B cell (primary cell): Measurements from ENCODE around the gene PARD6G. TPM values are rescaled to one million over a fixed set of nuclear protein-coding genes. Genes with fewer than 3 reads are reported as not detected.

ENCODE experiments used
- ATAC-seq: fragments of 200-7000 bp; cut with Tn5 transposase; one replicate; pipeline ENCODE4 v1.10.0; 2021; ENCODE audit warnings: low read depth, mild to moderate bottlenecking, moderate number of reproducible peaks, moderate library complexity
- CTCF ChIA-PET: fragments of 350-600 bp; sonication (Branson Sonifier 250); formaldehyde crosslinking; loops from one replicate; lab custom pipeline; 2021; ENCODE audit warnings: antibody characterized with exemption, inconsistent platforms; lab: Charles Lee
- POLR2A ChIA-PET: fragments of 350-600 bp; sonication (Branson Sonifier 250); formaldehyde crosslinking; loops from one replicate; lab custom pipeline; 2021; ENCODE audit warnings: antibody characterized with exemption; lab: Charles Lee
- DNase-seq: peaks from one replicate; pipeline ENCODE4 v3.0.0; 2013
- H2AFZ ChIP-seq: 2 replicates; pipeline ENCODE4 v1.6.1; 2012; ENCODE audit warnings: mild to moderate bottlenecking, low read depth, low read length; ENCODE audit not compliant: insufficient read depth, poor library complexity, severe bottlenecking
- H3K27ac ChIP-seq, 2 donors: 1 replicate in 1 of 2; 2 replicates in 1 of 2; pipeline ENCODE4 v1.5.1; 2012 to 2013; ENCODE audit warnings: low read length in 2 of 2, mild to moderate bottlenecking in 2 of 2, moderate library complexity in 1 of 2
- H3K27me3 ChIP-seq, 4 experiments: fragments of 200-600 bp in 1 of 4; sonication (generic) in 1 of 4; replicated peaks in 1 of 4; 1 replicate in 2 of 4; 2 replicates in 2 of 4; pipeline versions ENCODE4 v1.6.1 to v1.7.0; 2013 to 2016; ENCODE audit warnings: low read length in 3 of 4, mild to moderate bottlenecking in 2 of 4, mixed read lengths in 1 of 4, moderate library complexity in 1 of 4; ENCODE audit not compliant: insufficient read depth in 4 of 4, control insufficient read depth in 3 of 4; ENCODE audit errors: control extremely low read depth in 1 of 4
- H3K36me3 ChIP-seq, 2 experiments: replicated peaks in 1 of 2; 1 replicate in 1 of 2; 2 replicates in 1 of 2; pipeline versions ENCODE4 v1.6.1 to v1.7.1; 2013; ENCODE audit warnings: low read length in 1 of 2; ENCODE audit not compliant: insufficient read depth in 2 of 2, control insufficient read depth in 1 of 2; ENCODE audit errors: control extremely low read depth in 1 of 2, extremely low read depth in 1 of 2
- H3K4me1 ChIP-seq, 2 donors: fragments of 200-600 bp in 1 of 2; sonication (generic) in 1 of 2; 1 replicate in 1 of 2; 2 replicates in 1 of 2; pipeline versions ENCODE4 v1.5.1 to v1.6.1; 2013 to 2017; ENCODE audit warnings: low read length in 2 of 2; ENCODE audit not compliant: control insufficient read depth in 2 of 2, insufficient read depth in 2 of 2
- H3K4me2 ChIP-seq: replicated peaks from 2 replicates; pipeline ENCODE3; 2012; ENCODE audit warnings: mild to moderate bottlenecking, low read depth, low read length; ENCODE audit not compliant: poor library complexity, severe bottlenecking
- H3K4me3 ChIP-seq, 5 experiments: fragments of 200-600 bp in 1 of 5; sonication (generic) in 1 of 5; 1 replicate in 3 of 5; 2 replicates in 2 of 5; pipeline versions ENCODE4 v1.5.1 to v1.7.0; 2011 to 2016; ENCODE audit warnings: low read length in 4 of 5, mild to moderate bottlenecking in 4 of 5, low read depth in 2 of 5, control low read depth in 1 of 5, moderate library complexity in 1 of 5; ENCODE audit not compliant: insufficient read depth in 1 of 5; ENCODE audit errors: control extremely low read depth in 1 of 5, extremely low read depth in 1 of 5
- H3K79me2 ChIP-seq: fragments of 200-600 bp; sonication (generic); one replicate; pipeline ENCODE4 v1.6.0; 2016; ENCODE audit warnings: low read length; ENCODE audit not compliant: control insufficient read depth, insufficient read depth
- H3K9ac ChIP-seq: fragments of 200-600 bp; sonication (generic); 2 replicates; pipeline ENCODE4 v1.6.1; 2017; ENCODE audit warnings: mild to moderate bottlenecking, low read length, moderate library complexity
- H3K9me3 ChIP-seq, 3 donors: one replicate each; pipeline versions ENCODE4 v1.6.1 to v1.7.1; 2013; ENCODE audit warnings: low read length in 2 of 3; ENCODE audit not compliant: control insufficient read depth in 2 of 3, insufficient read depth in 1 of 3; ENCODE audit errors: control extremely low read depth in 1 of 3
- H4K20me1 ChIP-seq: 2 replicates; pipeline ENCODE4 v1.6.0; 2012; ENCODE audit warnings: mild to moderate bottlenecking, low read length; ENCODE audit not compliant: insufficient read depth, control insufficient read depth, poor library complexity, severe bottlenecking
- H3K27ac Mint-ChIP-seq: one replicate; pipeline ENCODE4 v1.8.0; 2021; ENCODE audit warnings: mixed read lengths
- H3K27me3 Mint-ChIP-seq: one replicate; pipeline ENCODE4 v1.8.0; 2021; ENCODE audit warnings: mixed read lengths
- H3K4me1 Mint-ChIP-seq: one replicate; pipeline ENCODE4 v1.8.0; 2021; ENCODE audit warnings: mixed read lengths
- H3K4me3 Mint-ChIP-seq: one replicate; pipeline ENCODE4 v1.8.0; 2021; ENCODE audit warnings: mixed read lengths
- H3K9me3 Mint-ChIP-seq: one replicate; pipeline ENCODE4 v1.8.0; 2022; ENCODE audit warnings: mixed read lengths; ENCODE audit not compliant: insufficient read depth
- EZH2 ChIP-seq: IDR thresholded peaks from 2 replicates; pipeline ENCODE4 v1.6.1; 2012; ENCODE audit warnings: borderline replicate concordance, low read depth, mild to moderate bottlenecking, moderate library complexity, low read length; ENCODE audit not compliant: insufficient read depth, poor library complexity, severe bottlenecking
- whole genome bisulfite sequencing: methylation state at CpG from one replicate; pipeline ENCODE4 v1.1.5; 2013; ENCODE audit warnings: missing lambda C conversion rate; ENCODE audit not compliant: insufficient coverage; 5-methylcytosine and 5-hydroxymethylcytosine counted together
- intact Hi-C: fragments of 100-400 bp; cut with micrococcal nuclease; formaldehyde crosslinking; loops from one replicate; pipeline ENCODE4 v1.10.0; 2022
- polyA plus RNA-seq: library from polyadenylated mRNA; depleted of rRNA; stranded (reverse); fragments of >200 nt; gene quantifications from 2 replicates; pipeline ENCODE4 v1.2.3, GENCODE V29; 2012
- total RNA-seq, 2 donors: library from RNA; stranded (reverse); fragments of 120-200 nt in 1 of 2; gene quantifications; 1 replicate in 1 of 2; 2 replicates in 1 of 2; pipeline versions ENCODE4 v1.2.3 to v1.2.4, GENCODE V29; 2013 to 2022
- TF ChIP-seq, protein P1 (sequence below): fragments of 200-600 bp; IDR thresholded peaks from one replicate; pipeline ENCODE4 v1.8.0; 2022; ENCODE audit warnings: antibody characterized with exemption, mild to moderate bottlenecking

Gene PARD6G
- total and polyA plus RNA-seq, 2 donors (not counting 1 experiment from before 2014, with no cell fraction given), result not detected

- H2AFZ ChIP-seq, result no peak overlapping the region
- ChIA-PET POLR2A (no interaction called here), CTCF (no interaction called here)
- no peak for ATAC-seq
- Mint-ChIP-seq H3K27me3 (peaks cover 15% of the 10 kb centered on the region), H3K4me3 (no peak overlapping the region), H3K27ac (no peak overlapping the region), H3K9me3 (no peaks in the 10 kb centered on the region), H3K4me1 (no peaks in the 10 kb centered on the region)
- DNase-seq, result no peak
- peaks cover 0 to 6% (median 0%) of the 10 kb centered on the region in 3 donors for H3K9me3 ChIP-seq
- peaks cover 0 to 2% (median under 1%) of the 10 kb centered on the region in 4 experiments for H3K27me3 ChIP-seq
- H3K36me3 ChIP-seq, result no peaks in the 10 kb centered on the region
- H3K9ac ChIP-seq, result no peak overlapping the region
- H4K20me1 ChIP-seq, result no peaks in the 10 kb centered on the region
- no peak overlapping the region for H3K27ac ChIP-seq
- H3K79me2 ChIP-seq, result no peaks in the 10 kb centered on the region
- intact Hi-C loops, result no loop called here
- no peak overlapping the region for H3K4me3 ChIP-seq
- TF ChIP-seq EZH2, result no peak
- TF ChIP-seq, protein P1, sequence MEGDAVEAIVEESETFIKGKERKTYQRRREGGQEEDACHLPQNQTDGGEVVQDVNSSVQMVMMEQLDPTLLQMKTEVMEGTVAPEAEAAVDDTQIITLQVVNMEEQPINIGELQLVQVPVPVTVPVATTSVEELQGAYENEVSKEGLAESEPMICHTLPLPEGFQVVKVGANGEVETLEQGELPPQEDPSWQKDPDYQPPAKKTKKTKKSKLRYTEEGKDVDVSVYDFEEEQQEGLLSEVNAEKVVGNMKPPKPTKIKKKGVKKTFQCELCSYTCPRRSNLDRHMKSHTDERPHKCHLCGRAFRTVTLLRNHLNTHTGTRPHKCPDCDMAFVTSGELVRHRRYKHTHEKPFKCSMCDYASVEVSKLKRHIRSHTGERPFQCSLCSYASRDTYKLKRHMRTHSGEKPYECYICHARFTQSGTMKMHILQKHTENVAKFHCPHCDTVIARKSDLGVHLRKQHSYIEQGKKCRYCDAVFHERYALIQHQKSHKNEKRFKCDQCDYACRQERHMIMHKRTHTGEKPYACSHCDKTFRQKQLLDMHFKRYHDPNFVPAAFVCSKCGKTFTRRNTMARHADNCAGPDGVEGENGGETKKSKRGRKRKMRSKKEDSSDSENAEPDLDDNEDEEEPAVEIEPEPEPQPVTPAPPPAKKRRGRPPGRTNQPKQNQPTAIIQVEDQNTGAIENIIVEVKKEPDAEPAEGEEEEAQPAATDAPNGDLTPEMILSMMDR, result no peak
- WGBS, result 86% methylated on average over 2 of the region's 3 CpGs
- H3K4me1 ChIP-seq, result no peaks in the 10 kb centered on the region
- H3K4me2 ChIP-seq, result no peak overlapping the region
Observed at GRCh38 chr18:80229363-80229762, 18.0 kb downstream of the PARD6G start.

- no peak for TF ChIP-seq EZH2
- TF ChIP-seq, protein P1, result no peak
- intact Hi-C loops, result no loop called here
- H3K27ac Mint-ChIP-seq, result no peak overlapping the region
- H3K4me1 ChIP-seq, result no peaks in the 10 kb centered on the region
- 86% methylated on average over 10 of the region's 18 CpGs for WGBS
- ChIA-PET CTCF (no interaction called here), POLR2A (no interaction called here)
- no peaks in the 10 kb centered on the region for H3K4me1 Mint-ChIP-seq
- H4K20me1 ChIP-seq, result no peaks in the 10 kb centered on the region
- DNase-seq, result no peak
- no peak overlapping the region for H3K9ac ChIP-seq
- no peak overlapping the region for H3K27ac ChIP-seq
- H2AFZ ChIP-seq, result no peak overlapping the region
- H3K27me3 Mint-ChIP-seq, result peaks cover 10% of the 10 kb centered on the region
- no peak overlapping the region for H3K4me3 Mint-ChIP-seq
- peaks cover 0 to 2% (median under 1%) of the 10 kb centered on the region in 4 experiments for H3K27me3 ChIP-seq
- no peak overlapping the region for H3K4me3 ChIP-seq
- ATAC-seq, result no peak
- no peak overlapping the region for H3K4me2 ChIP-seq
- H3K36me3 ChIP-seq, result no peaks in the 10 kb centered on the region
- H3K9me3 Mint-ChIP-seq, result no peaks in the 10 kb centered on the region
- H3K9me3 ChIP-seq, result peaks cover 0 to 6% (median 0%) of the 10 kb centered on the region in 3 donors
- H3K79me2 ChIP-seq, result no peaks in the 10 kb centered on the region
Observed at GRCh38 chr18:80228051-80228848, 19.1 kb downstream of the PARD6G start.
